SK-N-SH (cell line): ENCODE data around the gene SDR39U1. TPM values are rescaled to one million over a fixed set of nuclear protein-coding genes. Genes with fewer than 3 reads are reported as not detected.
"Not testable (repeated sequence)": the region's sequence is repeated elsewhere in the genome, so short reads cannot be mapped to it uniquely, and the experiment has no call there.

Experiments used
- CTCF ChIA-PET: fragments of 300-600, 350-600 bp; formaldehyde crosslinking; extraction: SDS; loops from one replicate; lab custom pipeline; 2021; lab: Yijun Ruan, JAX
- POLR2A ChIA-PET: fragments of 350-600 bp; sonication (Branson Sonifier 250); formaldehyde crosslinking; extraction: SDS; loops from one replicate; lab custom pipeline; 2020; ENCODE audit warnings: antibody characterized with exemption, inconsistent platforms; lab: Yijun Ruan, JAX
- DNase-seq: peaks from one replicate; pipeline ENCODE4 v3.0.0; 2012
- H2AFZ ChIP-seq: fragments of 200-600 bp; sonication (generic); 2 replicates; pipeline ENCODE4 v1.8.1; 2016; ENCODE audit warnings: antibody characterized with exemption, mild to moderate bottlenecking, low read depth
- H3F3A ChIP-seq: fragments of 200-600 bp; sonication (generic); replicated peaks from 2 replicates; pipeline ENCODE3; 2016; ENCODE audit warnings: antibody characterized with exemption, mild to moderate bottlenecking; ENCODE audit not compliant: insufficient read depth
- H3K27ac ChIP-seq, 2 experiments: fragments of 200-500 bp in 1 of 2; fragments of 200-600 bp in 1 of 2; sonication (Bioruptor generic) in 1 of 2; sonication (generic), shearing (Covaris generic) in 1 of 2; 2 replicates each; pipeline versions ENCODE4 v1.5.1 to v1.6.1; 2014 to 2016; ENCODE audit warnings: low read depth in 2 of 2, inconsistent platforms in 1 of 2, low read length in 1 of 2, mild to moderate bottlenecking in 1 of 2, mixed read lengths in 1 of 2
- H3K27me3 ChIP-seq: fragments of 200-600 bp; sonication (generic), shearing (Covaris generic); 2 replicates; pipeline ENCODE4 v1.6.1; 2016; ENCODE audit warnings: mixed run types; ENCODE audit not compliant: insufficient read depth
- H3K36me3 ChIP-seq, 2 experiments: fragments of 200-500 bp in 1 of 2; fragments of 200-600 bp in 1 of 2; sonication (Bioruptor generic) in 1 of 2; sonication (generic) in 1 of 2; replicated peaks in 1 of 2; 2 replicates each; pipeline versions ENCODE3 to v1.5.1; 2014 to 2016; ENCODE audit warnings: low read length in 1 of 2, mild to moderate bottlenecking in 1 of 2; ENCODE audit not compliant: insufficient read depth in 2 of 2, control insufficient read depth in 1 of 2
- H3K4me1 ChIP-seq, 2 experiments: fragments of 200-500 bp in 1 of 2; fragments of 200-600 bp in 1 of 2; sonication (Bioruptor generic) in 1 of 2; sonication (generic), shearing (Covaris generic) in 1 of 2; 2 replicates each; pipeline versions ENCODE4 v1.5.1 to v1.6.1; 2014 to 2016; ENCODE audit warnings: low read depth in 1 of 2, low read length in 1 of 2, mixed run types in 1 of 2; ENCODE audit not compliant: insufficient read depth in 2 of 2, control insufficient read depth in 1 of 2
- H3K4me2 ChIP-seq: fragments of 200-600 bp; sonication (generic), shearing (Covaris generic); 2 replicates; pipeline ENCODE4 v1.6.1; 2017; ENCODE audit warnings: mixed run types
- H3K4me3 ChIP-seq, 2 experiments: fragments of 200-500 bp in 1 of 2; fragments of 200-600 bp in 1 of 2; sonication (Bioruptor generic) in 1 of 2; sonication (generic), shearing (Covaris generic) in 1 of 2; 2 replicates each; pipeline versions ENCODE4 v1.5.1 to v1.8.1; 2014 to 2016; ENCODE audit warnings: low read depth in 2 of 2, inconsistent platforms in 1 of 2, low read length in 1 of 2, mild to moderate bottlenecking in 1 of 2, mixed read lengths in 1 of 2, moderate library complexity in 1 of 2
- H3K79me2 ChIP-seq: fragments of 200-600 bp; sonication (generic); 2 replicates; pipeline ENCODE4 v1.8.1; 2017; ENCODE audit warnings: mild to moderate bottlenecking; ENCODE audit not compliant: insufficient read depth
- H3K9ac ChIP-seq: fragments of 200-600 bp; sonication (generic); 2 replicates; pipeline ENCODE4 v1.6.1; 2017; ENCODE audit warnings: mixed run types
- H3K9me2 ChIP-seq: fragments of 200-600 bp; sonication (generic); 2 replicates; pipeline ENCODE4 v1.6.1; 2017; ENCODE audit warnings: mixed run types
- H3K9me3 ChIP-seq: fragments of 200-600 bp; sonication (generic); 2 replicates; pipeline ENCODE4 v1.6.1; 2017; ENCODE audit warnings: mixed run types, mild to moderate bottlenecking, moderate library complexity
- H4K20me1 ChIP-seq: fragments of 200-600 bp; sonication (generic); 2 replicates; pipeline ENCODE4 v1.6.1; 2017; ENCODE audit warnings: mild to moderate bottlenecking, mixed run types; ENCODE audit not compliant: insufficient read depth
- CHD2 ChIP-seq: fragments of 150-350 bp; IDR thresholded peaks from 2 replicates; pipeline ENCODE4 v1.6.1; 2018; ENCODE audit warnings: low read length; ENCODE audit not compliant: partially characterized antibody
- GABPA ChIP-seq: IDR thresholded peaks from 2 replicates; pipeline ENCODE4 v1.4.0; 2012; ENCODE audit warnings: low read depth, mild to moderate bottlenecking
- GATA2 ChIP-seq: sonication (generic); formaldehyde crosslinking; IDR thresholded peaks from 2 replicates; pipeline ENCODE4 v1.5.0; 2020; ENCODE audit warnings: mild to moderate bottlenecking, missing genetic modification reagents
- JUND ChIP-seq: IDR thresholded peaks from 2 replicates; pipeline ENCODE4 v1.4.0; 2012
- WGBS: methylation state at CpG from one replicate; pipeline ENCODE4 v1.1.6; 2017; ENCODE audit warnings: low lambda C conversion rate; 5-methylcytosine and 5-hydroxymethylcytosine counted together
- polyA plus RNA-seq, 3 experiments: library from polyadenylated mRNA; depleted of rRNA; stranded (reverse); fragments of >200 nt; gene quantifications; 2 replicates each; pipeline ENCODE4 v1.2.3, GENCODE V29; 2012
- TF ChIP-seq, protein P1 (sequence below): fragments of 150-350 bp; IDR thresholded peaks from 2 replicates; pipeline ENCODE4 v1.6.1; 2017; ENCODE audit warnings: antibody characterized with exemption, low read length, low read depth, borderline replicate concordance

The SDR39U1 gene
- polyA plus RNA-seq, 1 of the 3 experiments (the other 2 are of a cell fraction): 81.8 TPM

DNA sequence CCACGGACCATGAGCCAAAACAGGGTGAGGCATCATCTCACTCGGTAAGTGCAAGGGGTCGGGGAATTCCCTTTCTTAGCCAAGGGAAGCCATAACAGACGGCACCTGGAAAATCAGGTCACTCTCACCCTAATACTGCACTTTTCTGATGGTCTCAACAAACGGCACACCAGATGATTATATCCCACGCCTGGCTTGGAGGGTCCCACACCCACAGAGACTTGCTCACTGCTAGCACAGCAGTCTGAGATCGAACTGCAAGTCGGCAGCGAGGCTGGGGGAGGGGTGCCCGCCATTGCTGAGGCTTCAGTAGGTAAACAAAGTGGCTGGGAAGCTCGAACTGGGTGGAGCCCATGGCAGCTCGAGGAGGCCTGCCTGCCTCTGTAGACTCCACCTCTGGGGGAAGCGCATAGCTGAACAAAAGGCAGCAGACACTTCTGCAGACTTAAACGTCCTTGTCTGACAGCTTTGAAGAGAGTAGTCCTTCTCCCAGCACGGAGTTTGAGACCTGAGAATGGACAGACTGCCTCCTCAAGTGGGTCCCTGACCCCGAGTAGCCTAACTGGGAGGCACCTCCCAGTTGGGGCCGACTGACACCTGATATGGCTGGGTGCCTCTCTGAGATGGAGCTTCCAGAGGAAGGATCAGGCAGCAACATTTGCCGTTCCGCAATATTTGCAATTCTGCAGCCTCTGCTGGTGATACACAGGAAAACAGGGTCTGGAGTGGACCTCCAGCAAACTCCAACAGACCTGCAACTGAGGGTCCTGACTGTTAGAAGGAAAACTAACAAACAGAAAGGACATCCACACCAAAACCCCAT is 49.2 kb upstream of the SDR39U1 start:
- H3K4me2 ChIP-seq, H3K27ac ChIP-seq, H2AFZ ChIP-seq, H3K4me3 ChIP-seq, DNase-seq, H3K9me3 ChIP-seq, H3K4me1 ChIP-seq, H3K9ac ChIP-seq, H3K36me3 ChIP-seq, POLR2A ChIA-PET, H3K79me2 ChIP-seq, H4K20me1 ChIP-seq, H3F3A ChIP-seq, H3K27me3 ChIP-seq, H3K9me2 ChIP-seq: not testable (repeated sequence)
- 1% methylated on average over 19 of the region's 19 CpGs for WGBS
- CTCF ChIA-PET: interaction anchor here (1.3 kb wide), 1 partner anchor 10 kb away, joined by 5 read pairs; no protein-coding TSS in a partner anchor

DNA sequence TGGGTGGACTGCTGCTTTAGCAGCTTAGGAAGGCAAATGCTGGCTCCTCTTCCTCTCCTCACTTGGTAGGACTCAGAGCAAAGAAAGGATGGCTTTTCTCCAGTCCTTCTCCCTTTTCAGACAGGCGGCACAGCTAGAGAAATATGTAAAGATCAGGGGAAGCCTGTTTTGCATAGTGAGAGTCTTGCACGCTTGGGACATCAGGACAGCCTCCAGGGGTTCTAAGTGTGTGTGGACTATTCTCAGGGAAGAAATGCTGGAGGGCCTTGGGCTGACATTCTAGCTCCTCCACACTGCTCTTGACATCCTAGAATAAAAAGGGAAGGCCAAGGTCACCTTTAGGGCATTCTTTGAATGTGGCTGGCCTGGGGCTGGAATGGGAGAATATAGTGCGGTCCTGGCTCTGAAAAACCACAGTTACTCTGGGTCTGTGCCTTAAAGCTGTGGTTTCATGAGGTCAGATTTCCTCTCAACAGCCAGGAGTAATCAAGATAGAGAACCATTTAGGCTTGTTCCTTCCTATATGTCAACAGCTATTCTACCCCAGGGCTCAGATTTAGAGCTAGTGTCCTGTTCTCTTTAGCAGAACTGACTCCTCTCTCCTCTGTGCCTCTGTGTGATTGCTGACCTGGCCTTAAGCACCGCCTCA is 41.2 kb upstream of the SDR39U1 start:
- Histone ChIP-seq H3K27ac (no peak overlapping the region), H3K4me3 (no peak overlapping the region), H3K27me3 (no peaks in the 10 kb centered on the region), H3K9me2 (no peaks in the 10 kb centered on the region), H3F3A (no peaks in the 10 kb centered on the region), H3K79me2 (no peaks in the 10 kb centered on the region), H2AFZ (no peak overlapping the region; the same call in 1 of the 2 replicates), H3K4me1 (no peaks in the 10 kb centered on the region; a peak in 1 of 4 replicates), H3K36me3 (no peaks in the 10 kb centered on the region), H3K4me2 (no peak overlapping the region), H3K9ac (no peak overlapping the region), H4K20me1 (no peaks in the 10 kb centered on the region), H3K9me3 (no peaks in the 10 kb centered on the region)
- ChIA-PET POLR2A (no interaction called here), CTCF (interaction anchor here (1.4 to 1.7 kb wide), 3 partner anchors 10 to 198 kb away, joined by 3 to 4 read pairs (median 3); no protein-coding TSS in a partner anchor)
- no peak for DNase-seq
- 34% methylated on average over 4 of the region's 4 CpGs for WGBS
- TF ChIP-seq GATA2 (CRISPR knock-in tag) (no peak), JUND (no peak), GABPA (no peak), CHD2 (no peak)
- TF ChIP-seq, protein P1, sequence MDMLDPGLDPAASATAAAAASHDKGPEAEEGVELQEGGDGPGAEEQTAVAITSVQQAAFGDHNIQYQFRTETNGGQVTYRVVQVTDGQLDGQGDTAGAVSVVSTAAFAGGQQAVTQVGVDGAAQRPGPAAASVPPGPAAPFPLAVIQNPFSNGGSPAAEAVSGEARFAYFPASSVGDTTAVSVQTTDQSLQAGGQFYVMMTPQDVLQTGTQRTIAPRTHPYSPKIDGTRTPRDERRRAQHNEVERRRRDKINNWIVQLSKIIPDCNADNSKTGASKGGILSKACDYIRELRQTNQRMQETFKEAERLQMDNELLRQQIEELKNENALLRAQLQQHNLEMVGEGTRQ: no peak

- CTCF ChIA-PET: interaction anchor here (1.6 to 1.7 kb wide), 2 partner anchors 42 to 199 kb away, joined by 3 to 4 read pairs; no protein-coding TSS in a partner anchor
- 40% methylated on average over 2 of the region's 2 CpGs for whole genome bisulfite sequencing
These were observed 40.2 kb upstream of the SDR39U1 start for GRCh38 chr14:24482699-24483303.

More at GRCh38 chr14:24482699-24483303, 40.2 kb upstream of the SDR39U1 start:
- H3K4me2 ChIP-seq, POLR2A ChIA-PET, H2AFZ ChIP-seq, H3K27me3 ChIP-seq, H4K20me1 ChIP-seq, H3K4me1 ChIP-seq, H3K9me3 ChIP-seq, H3K27ac ChIP-seq, H3K9ac ChIP-seq, H3K79me2 ChIP-seq, H3K9me2 ChIP-seq, DNase-seq, H3K36me3 ChIP-seq, H3F3A ChIP-seq, H3K4me3 ChIP-seq: not testable (repeated sequence)
